Liver (tissue), 9 donors: Measurements from ENCODE around the gene RPTOR. TPM values are rescaled to one million over a fixed set of nuclear protein-coding genes. Genes with fewer than 3 reads are reported as not detected.

Experiments used
- DNase-seq: peaks from one replicate; pipeline ENCODE4 v3.0.0-alpha.2; 2017; ENCODE audit warnings: low spot score
- H3K27ac ChIP-seq, 2 donors: one replicate each; pipeline ENCODE4 v1.7.0; 2013; ENCODE audit warnings: inconsistent platforms in 2 of 2, low read length in 2 of 2, control low read depth in 1 of 2, low read depth in 1 of 2, mild to moderate bottlenecking in 1 of 2
- H3K27me3 ChIP-seq, 4 donors: one replicate each; pipeline versions ENCODE4 v1.6.1 to v1.7.0; 2013; ENCODE audit warnings: low read length in 3 of 4, inconsistent platforms in 1 of 4, mild to moderate bottlenecking in 1 of 4, moderate library complexity in 1 of 4; ENCODE audit not compliant: control insufficient read depth in 4 of 4, insufficient read depth in 4 of 4
- H3K36me3 ChIP-seq, 4 donors: one replicate each; pipeline versions ENCODE4 v1.6.1 to v1.7.0; 2013; ENCODE audit warnings: low read length in 3 of 4, mild to moderate bottlenecking in 3 of 4, low read depth in 1 of 4, moderate library complexity in 1 of 4; ENCODE audit not compliant: control insufficient read depth in 4 of 4, insufficient read depth in 3 of 4
- H3K4me1 ChIP-seq, 4 donors: one replicate each; pipeline versions ENCODE4 v1.6.1 to v1.7.0; 2013; ENCODE audit warnings: low read length in 3 of 4, mild to moderate bottlenecking in 3 of 4, moderate library complexity in 1 of 4; ENCODE audit not compliant: control insufficient read depth in 4 of 4, insufficient read depth in 4 of 4
- H3K4me3 ChIP-seq, 3 donors: one replicate each; pipeline versions ENCODE4 v1.6.1 to v1.7.0; 2013; ENCODE audit warnings: low read length in 3 of 3, control low read depth in 1 of 3, low read depth in 1 of 3, mild to moderate bottlenecking in 1 of 3
- H3K9ac ChIP-seq, 2 donors: one replicate each; pipeline ENCODE4 v1.7.0; 2013; ENCODE audit warnings: low read length in 2 of 2, mild to moderate bottlenecking in 2 of 2, moderate library complexity in 2 of 2, control low read depth in 1 of 2, low read depth in 1 of 2
- H3K9me3 ChIP-seq, 4 donors: one replicate each; pipeline versions ENCODE4 v1.6.1 to v1.7.0; 2013; ENCODE audit warnings: low read length in 3 of 4; ENCODE audit not compliant: control insufficient read depth in 4 of 4
- EGR1 ChIP-seq, 2 donors: IDR thresholded peaks; 2 replicates each; pipeline ENCODE4 v1.6.1; 2016 to 2018; ENCODE audit warnings: antibody characterized with exemption in 2 of 2, low read depth in 2 of 2
- FOXA1 ChIP-seq: IDR thresholded peaks from 2 replicates; pipeline ENCODE4 v1.6.1; 2016; ENCODE audit warnings: antibody characterized with exemption
- GABPA ChIP-seq, 2 donors: IDR thresholded peaks in 1 of 2; conservative IDR thresholded peaks in 1 of 2; 2 replicates each; pipeline ENCODE4 v1.6.1; 2016; ENCODE audit warnings: antibody characterized with exemption in 2 of 2, mild to moderate bottlenecking in 1 of 2, moderate library complexity in 1 of 2
- HNF4A ChIP-seq, 2 donors: conservative IDR thresholded peaks; 2 replicates each; pipeline ENCODE4 v1.6.1; 2016; ENCODE audit warnings: antibody characterized with exemption in 2 of 2, mild to moderate bottlenecking in 2 of 2
- JUND ChIP-seq, 2 donors: IDR thresholded peaks; 2 replicates each; pipeline ENCODE4 v1.6.1; 2016; ENCODE audit warnings: antibody characterized with exemption in 2 of 2
- RAD21 ChIP-seq, 2 donors: IDR thresholded peaks; 2 replicates each; pipeline ENCODE4 v1.6.1; 2016; ENCODE audit warnings: antibody characterized with exemption in 2 of 2, mild to moderate bottlenecking in 2 of 2
- RXRA ChIP-seq, 2 donors: IDR thresholded peaks; 2 replicates each; pipeline ENCODE4 v1.6.1; 2017 to 2018; ENCODE audit warnings: antibody characterized with exemption in 2 of 2, mild to moderate bottlenecking in 1 of 2
- SP1 ChIP-seq: IDR thresholded peaks from 2 replicates; pipeline ENCODE4 v1.6.1; 2018; ENCODE audit warnings: antibody characterized with exemption, mild to moderate bottlenecking
- TAF1 ChIP-seq: conservative IDR thresholded peaks from 2 replicates; pipeline ENCODE4 v1.6.1; 2016; ENCODE audit warnings: antibody characterized with exemption, mild to moderate bottlenecking
- WGBS: extraction: QIAGEN DNeasy Blood & Tissue Kit; methylation state at CpG from one replicate; pipeline ENCODE4 v1.1.7; 2013; 5-methylcytosine and 5-hydroxymethylcytosine counted together
- polyA plus RNA-seq, 2 donors: library from polyadenylated mRNA; stranded (reverse) in 1 of 2; unstranded in 1 of 2; fragments of 200-250 nt in 1 of 2; fragments of >200 nt in 1 of 2; fragmentation: Nextera tagmentation in 1 of 2; extraction: Ambion mirVana in 1 of 2; gene quantifications; one replicate each; pipeline versions ENCODE4 v1.2.1 to v1.2.3, GENCODE V29; 2013 to 2015
- total RNA-seq, 2 donors: library from RNA; depleted of rRNA; stranded (reverse); fragments of >200 nt; gene quantifications; one replicate each; pipeline ENCODE4 v1.2.3, GENCODE V29; 2014
- TF ChIP-seq, protein P1 (sequence below): IDR thresholded peaks from 2 replicates; pipeline ENCODE4 v1.6.1; 2016; ENCODE audit warnings: antibody characterized with exemption
- TF ChIP-seq, protein P2 (sequence below): IDR thresholded peaks from 2 replicates; pipeline ENCODE4 v1.6.1; 2016; ENCODE audit warnings: antibody characterized with exemption, mild to moderate bottlenecking
- TF ChIP-seq, protein P3 (sequence below): IDR thresholded peaks from 2 replicates; pipeline ENCODE4 v1.6.1; 2016; ENCODE audit warnings: antibody characterized with exemption
- TF ChIP-seq, protein P4 (sequence below): fragments of 150-350 bp; IDR thresholded peaks from 2 replicates; pipeline ENCODE4 v1.5.1; 2017; ENCODE audit warnings: improper control_type of control experiment, low read depth, low read length; ENCODE audit not compliant: missing input control
- donor health status: healthy.
- donor health status: healthy.
- donor health status: healthy.
- donor health status: healthy.
- donor health status: healthy.

Gene RPTOR
- total and polyA plus RNA-seq, 4 donors: 4.8 to 25.4 (median 11.6) TPM

DNA sequence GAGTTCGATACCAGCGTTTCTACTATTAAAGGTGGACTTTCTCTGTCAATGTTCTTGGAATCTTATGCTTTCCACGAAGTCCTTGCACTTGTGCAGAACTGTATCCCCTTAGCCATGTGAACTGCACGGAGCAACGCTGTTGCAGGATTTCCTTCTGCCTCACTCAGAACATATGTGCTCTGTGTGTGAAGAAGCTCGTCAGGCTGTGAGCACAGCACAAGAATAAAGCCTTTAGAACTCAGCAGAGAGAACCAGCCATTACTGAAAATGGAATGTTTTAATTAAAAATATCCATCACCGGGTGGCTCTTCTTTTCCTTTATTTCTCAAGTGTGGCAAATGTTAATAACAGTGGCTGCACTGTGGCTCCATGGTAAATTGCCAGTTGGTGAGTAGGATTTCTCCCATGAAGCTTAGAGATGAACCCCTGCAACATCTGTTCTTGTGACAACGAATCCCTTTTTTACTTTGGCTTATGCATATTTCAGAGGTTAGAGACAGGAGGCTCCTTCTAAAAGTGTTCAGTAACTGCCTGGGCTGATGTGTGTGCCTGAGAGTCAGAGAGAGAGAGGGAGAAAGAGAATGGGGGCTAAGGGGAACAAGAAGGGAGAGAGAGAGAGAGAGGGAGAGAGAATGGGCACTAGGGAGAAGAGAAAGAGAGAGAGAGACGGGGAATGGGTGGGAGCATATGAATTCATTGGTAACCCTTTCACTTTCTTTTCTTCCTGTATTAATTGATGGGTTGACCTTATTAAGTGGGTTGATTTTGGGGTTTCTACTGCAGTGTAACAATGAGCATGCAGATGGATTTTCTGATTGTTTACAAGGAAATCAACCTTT, 50.0 kb downstream of the RPTOR start:
- H3K9ac ChIP-seq: no peak overlapping the region
- TF ChIP-seq HNF4A (conservative IDR thresholded peaks at IDR 0.05) (no peak), GABPA (IDR thresholded peaks at IDR 0.05 in 1 of 2, conservative IDR thresholded peaks at IDR 0.05 in 1 of 2) (no peak), FOXA1 (no peak), RAD21 (IDR thresholded peaks at IDR 0.05) (no peak), EGR1 (IDR thresholded peaks at IDR 0.05; ENCODE audit: low read depth in 2 of 2) (no peak), RXRA (IDR thresholded peaks at IDR 0.05) (no peak), SP1 (no peak), JUND (IDR thresholded peaks at IDR 0.05) (no peak), TAF1 (no peak)
- TF ChIP-seq, protein P1, sequence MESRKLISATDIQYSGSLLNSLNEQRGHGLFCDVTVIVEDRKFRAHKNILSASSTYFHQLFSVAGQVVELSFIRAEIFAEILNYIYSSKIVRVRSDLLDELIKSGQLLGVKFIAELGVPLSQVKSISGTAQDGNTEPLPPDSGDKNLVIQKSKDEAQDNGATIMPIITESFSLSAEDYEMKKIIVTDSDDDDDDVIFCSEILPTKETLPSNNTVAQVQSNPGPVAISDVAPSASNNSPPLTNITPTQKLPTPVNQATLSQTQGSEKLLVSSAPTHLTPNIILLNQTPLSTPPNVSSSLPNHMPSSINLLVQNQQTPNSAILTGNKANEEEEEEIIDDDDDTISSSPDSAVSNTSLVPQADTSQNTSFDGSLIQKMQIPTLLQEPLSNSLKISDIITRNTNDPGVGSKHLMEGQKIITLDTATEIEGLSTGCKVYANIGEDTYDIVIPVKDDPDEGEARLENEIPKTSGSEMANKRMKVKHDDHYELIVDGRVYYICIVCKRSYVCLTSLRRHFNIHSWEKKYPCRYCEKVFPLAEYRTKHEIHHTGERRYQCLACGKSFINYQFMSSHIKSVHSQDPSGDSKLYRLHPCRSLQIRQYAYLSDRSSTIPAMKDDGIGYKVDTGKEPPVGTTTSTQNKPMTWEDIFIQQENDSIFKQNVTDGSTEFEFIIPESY: no peak
- TF ChIP-seq, protein P2, sequence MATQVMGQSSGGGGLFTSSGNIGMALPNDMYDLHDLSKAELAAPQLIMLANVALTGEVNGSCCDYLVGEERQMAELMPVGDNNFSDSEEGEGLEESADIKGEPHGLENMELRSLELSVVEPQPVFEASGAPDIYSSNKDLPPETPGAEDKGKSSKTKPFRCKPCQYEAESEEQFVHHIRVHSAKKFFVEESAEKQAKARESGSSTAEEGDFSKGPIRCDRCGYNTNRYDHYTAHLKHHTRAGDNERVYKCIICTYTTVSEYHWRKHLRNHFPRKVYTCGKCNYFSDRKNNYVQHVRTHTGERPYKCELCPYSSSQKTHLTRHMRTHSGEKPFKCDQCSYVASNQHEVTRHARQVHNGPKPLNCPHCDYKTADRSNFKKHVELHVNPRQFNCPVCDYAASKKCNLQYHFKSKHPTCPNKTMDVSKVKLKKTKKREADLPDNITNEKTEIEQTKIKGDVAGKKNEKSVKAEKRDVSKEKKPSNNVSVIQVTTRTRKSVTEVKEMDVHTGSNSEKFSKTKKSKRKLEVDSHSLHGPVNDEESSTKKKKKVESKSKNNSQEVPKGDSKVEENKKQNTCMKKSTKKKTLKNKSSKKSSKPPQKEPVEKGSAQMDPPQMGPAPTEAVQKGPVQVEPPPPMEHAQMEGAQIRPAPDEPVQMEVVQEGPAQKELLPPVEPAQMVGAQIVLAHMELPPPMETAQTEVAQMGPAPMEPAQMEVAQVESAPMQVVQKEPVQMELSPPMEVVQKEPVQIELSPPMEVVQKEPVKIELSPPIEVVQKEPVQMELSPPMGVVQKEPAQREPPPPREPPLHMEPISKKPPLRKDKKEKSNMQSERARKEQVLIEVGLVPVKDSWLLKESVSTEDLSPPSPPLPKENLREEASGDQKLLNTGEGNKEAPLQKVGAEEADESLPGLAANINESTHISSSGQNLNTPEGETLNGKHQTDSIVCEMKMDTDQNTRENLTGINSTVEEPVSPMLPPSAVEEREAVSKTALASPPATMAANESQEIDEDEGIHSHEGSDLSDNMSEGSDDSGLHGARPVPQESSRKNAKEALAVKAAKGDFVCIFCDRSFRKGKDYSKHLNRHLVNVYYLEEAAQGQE: no peak
- TF ChIP-seq, protein P3, sequence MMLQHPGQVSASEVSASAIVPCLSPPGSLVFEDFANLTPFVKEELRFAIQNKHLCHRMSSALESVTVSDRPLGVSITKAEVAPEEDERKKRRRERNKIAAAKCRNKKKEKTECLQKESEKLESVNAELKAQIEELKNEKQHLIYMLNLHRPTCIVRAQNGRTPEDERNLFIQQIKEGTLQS: no peak
- TF ChIP-seq, protein P4, sequence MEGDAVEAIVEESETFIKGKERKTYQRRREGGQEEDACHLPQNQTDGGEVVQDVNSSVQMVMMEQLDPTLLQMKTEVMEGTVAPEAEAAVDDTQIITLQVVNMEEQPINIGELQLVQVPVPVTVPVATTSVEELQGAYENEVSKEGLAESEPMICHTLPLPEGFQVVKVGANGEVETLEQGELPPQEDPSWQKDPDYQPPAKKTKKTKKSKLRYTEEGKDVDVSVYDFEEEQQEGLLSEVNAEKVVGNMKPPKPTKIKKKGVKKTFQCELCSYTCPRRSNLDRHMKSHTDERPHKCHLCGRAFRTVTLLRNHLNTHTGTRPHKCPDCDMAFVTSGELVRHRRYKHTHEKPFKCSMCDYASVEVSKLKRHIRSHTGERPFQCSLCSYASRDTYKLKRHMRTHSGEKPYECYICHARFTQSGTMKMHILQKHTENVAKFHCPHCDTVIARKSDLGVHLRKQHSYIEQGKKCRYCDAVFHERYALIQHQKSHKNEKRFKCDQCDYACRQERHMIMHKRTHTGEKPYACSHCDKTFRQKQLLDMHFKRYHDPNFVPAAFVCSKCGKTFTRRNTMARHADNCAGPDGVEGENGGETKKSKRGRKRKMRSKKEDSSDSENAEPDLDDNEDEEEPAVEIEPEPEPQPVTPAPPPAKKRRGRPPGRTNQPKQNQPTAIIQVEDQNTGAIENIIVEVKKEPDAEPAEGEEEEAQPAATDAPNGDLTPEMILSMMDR: no peak

More for the DNA sequence above, 50.0 kb downstream of the RPTOR start:
- no peak for DNase-seq
- Histone ChIP-seq H3K36me3 (no peaks in the 10 kb centered on the region), H3K9me3 (no peaks in the 10 kb centered on the region), H3K4me1 (peaks cover under 1 to 5% (median 3%) of the 10 kb centered on the region in 4 donors), H3K4me3 (no peak overlapping the region), H3K27me3 (no peaks in the 10 kb centered on the region), H3K27ac (no peak overlapping the region)
- 84% methylated on average over 9 of the region's 9 CpGs for WGBS
